Caco-2 (cell line): ENCODE data around the gene NTN1. TPM values are rescaled to one million over a fixed set of nuclear protein-coding genes. Genes with fewer than 3 reads are reported as not detected.

Source experiments
- BruUV-seq: library from RNA; stranded (reverse); fragments of 400-500 nt; replicated peaks from 2 replicates; lab custom pipeline; 2021; lab: Mats Ljungman, UMichigan
- CTCF ChIA-PET: fragments of 300-600 bp; sonication (Branson Sonifier 250); formaldehyde crosslinking; loops from one replicate; lab custom pipeline; 2022; ENCODE audit warnings: antibody characterized with exemption; lab: Charles Lee
- POLR2A ChIA-PET: fragments of 300-600 bp; sonication (Branson Sonifier 250); formaldehyde crosslinking; loops from one replicate; lab custom pipeline; 2022; ENCODE audit warnings: antibody characterized with exemption; lab: Charles Lee
- DNase-seq, 2 experiments: peaks; one replicate each; pipeline versions ENCODE4 v3.0.0 to v3.0.0-alpha.2; 2020 to 2022
- H3K27me3 ChIP-seq: replicated peaks from 2 replicates; pipeline ENCODE4 v1.6.0; 2011; ENCODE audit warnings: low read length; ENCODE audit not compliant: control insufficient read depth, insufficient read depth
- H3K36me3 ChIP-seq: 2 replicates; pipeline ENCODE4 v1.5.1; 2011; ENCODE audit warnings: low read length; ENCODE audit not compliant: control insufficient read depth, insufficient read depth
- H3K4me1 ChIP-seq: fragments of 250-450 bp; sonication (Bioruptor Pico); 2 replicates; pipeline ENCODE4 v1.5.1; 2020; ENCODE audit warnings: mild to moderate bottlenecking
- H3K4me3 ChIP-seq: 2 replicates; pipeline ENCODE4 v1.5.1; 2011; ENCODE audit warnings: low read depth, mild to moderate bottlenecking, control low read depth, low read length
- H3K9me3 ChIP-seq: fragments of 250-450 bp; sonication (Bioruptor Pico); 2 replicates; pipeline ENCODE4 v1.5.1; 2020; ENCODE audit warnings: mild to moderate bottlenecking, moderate library complexity
- H3K27ac Mint-ChIP-seq: one replicate; pipeline ENCODE4 v1.8.0; 2022; ENCODE audit warnings: mixed read lengths; ENCODE audit not compliant: unreplicated experiment
- H3K27me3 Mint-ChIP-seq: one replicate; pipeline ENCODE4 v1.8.0; 2022; ENCODE audit warnings: mixed read lengths; ENCODE audit not compliant: insufficient read depth, unreplicated experiment
- H3K36me3 Mint-ChIP-seq: one replicate; pipeline ENCODE4 v1.8.0; 2022; ENCODE audit warnings: mild to moderate bottlenecking, mixed read lengths; ENCODE audit not compliant: insufficient read depth, unreplicated experiment
- H3K4me1 Mint-ChIP-seq: one replicate; pipeline ENCODE4 v1.8.0; 2022; ENCODE audit warnings: low read depth, mixed read lengths; ENCODE audit not compliant: unreplicated experiment
- H3K4me3 Mint-ChIP-seq: one replicate; pipeline ENCODE4 v1.8.0; 2022; ENCODE audit warnings: mild to moderate bottlenecking, moderate library complexity, mixed read lengths; ENCODE audit not compliant: unreplicated experiment
- H3K9me3 Mint-ChIP-seq: one replicate; pipeline ENCODE4 v1.8.0; 2022; ENCODE audit warnings: mixed read lengths; ENCODE audit not compliant: unreplicated experiment
- intact Hi-C: fragments of 100-400 bp; cut with micrococcal nuclease; formaldehyde crosslinking; loops from one replicate; pipeline ENCODE4 v1.10.0; 2022; ENCODE audit not compliant: unreplicated experiment
- total RNA-seq: library from RNA; stranded (reverse); gene quantifications from 2 replicates; pipeline ENCODE4 v1.2.3, GENCODE V29; 2022
- TF ChIP-seq, protein P1 (sequence below), 2 experiments: fragments of 200-600 bp in 1 of 2; IDR thresholded peaks; 1 replicate in 1 of 2; 2 replicates in 1 of 2; pipeline versions ENCODE4 v1.5.1 to v1.8.0; 2011 to 2022; ENCODE audit warnings: antibody characterized with exemption in 1 of 2, control low read depth in 1 of 2, inconsistent platforms in 1 of 2, low read depth in 1 of 2, low read length in 1 of 2, mild to moderate bottlenecking in 1 of 2, moderate library complexity in 1 of 2; ENCODE audit not compliant: insufficient read depth in 1 of 2, severe bottlenecking in 1 of 2, unreplicated experiment in 1 of 2

NTN1 gene
- total RNA-seq, 1 experiment from 2014 or later = 0.88 TPM

GRCh38 chr17:9002606-9003354 is 18.5 kb upstream of the NTN1 start:
- TF ChIP-seq, protein P1, sequence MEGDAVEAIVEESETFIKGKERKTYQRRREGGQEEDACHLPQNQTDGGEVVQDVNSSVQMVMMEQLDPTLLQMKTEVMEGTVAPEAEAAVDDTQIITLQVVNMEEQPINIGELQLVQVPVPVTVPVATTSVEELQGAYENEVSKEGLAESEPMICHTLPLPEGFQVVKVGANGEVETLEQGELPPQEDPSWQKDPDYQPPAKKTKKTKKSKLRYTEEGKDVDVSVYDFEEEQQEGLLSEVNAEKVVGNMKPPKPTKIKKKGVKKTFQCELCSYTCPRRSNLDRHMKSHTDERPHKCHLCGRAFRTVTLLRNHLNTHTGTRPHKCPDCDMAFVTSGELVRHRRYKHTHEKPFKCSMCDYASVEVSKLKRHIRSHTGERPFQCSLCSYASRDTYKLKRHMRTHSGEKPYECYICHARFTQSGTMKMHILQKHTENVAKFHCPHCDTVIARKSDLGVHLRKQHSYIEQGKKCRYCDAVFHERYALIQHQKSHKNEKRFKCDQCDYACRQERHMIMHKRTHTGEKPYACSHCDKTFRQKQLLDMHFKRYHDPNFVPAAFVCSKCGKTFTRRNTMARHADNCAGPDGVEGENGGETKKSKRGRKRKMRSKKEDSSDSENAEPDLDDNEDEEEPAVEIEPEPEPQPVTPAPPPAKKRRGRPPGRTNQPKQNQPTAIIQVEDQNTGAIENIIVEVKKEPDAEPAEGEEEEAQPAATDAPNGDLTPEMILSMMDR (IDR thresholded peaks at IDR 0.05; ENCODE audit: insufficient read depth in 1 of 2, low read depth in 1 of 2, low read length in 1 of 2, severe bottlenecking in 1 of 2, unreplicated experiment in 1 of 2) = no peak
- BruUV-seq = no TSS peak
- no peak overlapping the region for H3K27ac Mint-ChIP-seq
- H3K4me3 Mint-ChIP-seq = no peak overlapping the region
- no peaks in the 10 kb centered on the region for H3K36me3 Mint-ChIP-seq
- H3K36me3 ChIP-seq = no peaks in the 10 kb centered on the region
- H3K9me3 Mint-ChIP-seq = peaks cover 10% of the 10 kb centered on the region
- H3K9me3 ChIP-seq = no peaks in the 10 kb centered on the region
- H3K27me3 Mint-ChIP-seq = no peaks in the 10 kb centered on the region
- H3K4me3 ChIP-seq = no peak overlapping the region
- no peaks in the 10 kb centered on the region for H3K4me1 Mint-ChIP-seq
- intact Hi-C loops = no loop called here
- no peak for DNase-seq
- ChIA-PET POLR2A (no interaction called here), CTCF (interaction anchor here (0.7 kb wide), 1 partner anchor 220 kb away, joined by 7 read pairs; no protein-coding TSS in a partner anchor)
- H3K27me3 ChIP-seq = no peaks in the 10 kb centered on the region
- no peaks in the 10 kb centered on the region for H3K4me1 ChIP-seq

DNA sequence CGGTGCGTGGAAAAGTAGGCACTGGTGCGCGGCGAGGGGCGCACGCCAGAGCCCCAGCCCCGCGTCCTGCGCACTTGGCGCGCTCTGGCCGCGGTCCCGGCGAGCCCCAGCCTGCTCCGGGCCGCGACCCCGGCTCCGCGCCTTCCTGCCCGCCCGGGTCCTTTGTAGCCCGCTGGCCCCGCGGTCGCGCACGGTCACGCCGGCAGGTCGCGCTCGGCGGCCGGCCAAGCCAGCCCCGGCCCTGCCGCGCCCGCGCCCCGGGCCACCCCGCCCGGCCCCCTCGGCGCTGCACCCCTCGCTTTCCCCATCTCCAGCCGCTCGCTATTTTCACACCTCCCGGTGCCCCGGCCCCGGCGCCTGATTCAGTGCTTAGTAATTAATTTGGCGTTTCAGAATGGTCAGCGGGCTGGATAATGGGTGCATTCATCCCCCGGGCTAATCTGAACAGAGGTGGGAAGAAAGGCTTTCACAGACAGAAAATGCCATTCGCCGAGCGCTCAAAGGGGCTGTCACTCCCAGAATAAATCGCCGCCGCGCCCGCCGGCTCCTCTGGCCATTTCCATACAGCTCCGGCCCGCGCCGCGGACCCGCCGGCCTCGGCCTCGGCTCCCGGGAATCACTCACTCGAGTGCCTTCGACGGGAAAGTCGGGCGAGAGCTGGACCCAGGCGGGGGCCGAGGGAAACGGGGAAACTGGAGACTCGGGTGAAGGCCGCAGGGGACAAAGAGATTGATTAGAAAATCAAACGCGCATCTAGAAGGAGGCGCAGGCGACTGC is 17.8 kb upstream of the NTN1 start:
- Mint-ChIP-seq H3K27ac (no peak overlapping the region), H3K9me3 (peaks cover 11% of the 10 kb centered on the region), H3K4me1 (no peaks in the 10 kb centered on the region), H3K4me3 (no peak overlapping the region), H3K36me3 (no peaks in the 10 kb centered on the region), H3K27me3 (no peaks in the 10 kb centered on the region)
- Histone ChIP-seq H3K27me3 (no peaks in the 10 kb centered on the region), H3K4me1 (no peaks in the 10 kb centered on the region), H3K36me3 (no peaks in the 10 kb centered on the region), H3K9me3 (no peaks in the 10 kb centered on the region), H3K4me3 (no peak overlapping the region)
- ChIA-PET CTCF (no interaction called here), POLR2A (no interaction called here)
- no TSS peak for BruUV-seq
- no peak for DNase-seq
- TF ChIP-seq, protein P1 (IDR thresholded peaks at IDR 0.05; ENCODE audit: insufficient read depth in 1 of 2, low read depth in 1 of 2, low read length in 1 of 2, severe bottlenecking in 1 of 2, unreplicated experiment in 1 of 2) = no peak
- intact Hi-C loops = no loop called here

GRCh38 chr17:9004132-9004960 is 17.0 kb upstream of the NTN1 start:
- intact Hi-C loops = no loop called here
- POLR2A ChIA-PET = interaction anchor here (0.5 kb wide), 1 partner anchor 935 kb away, joined by 3 read pairs; no protein-coding TSS in a partner anchor
- no TSS peak for BruUV-seq

More at GRCh38 chr17:9004132-9004960, 17.0 kb upstream of the NTN1 start:
- no peak overlapping the region for H3K4me3 ChIP-seq
- Mint-ChIP-seq H3K4me1 (no peaks in the 10 kb centered on the region), H3K27ac (no peak overlapping the region), H3K27me3 (peaks cover 3% of the 10 kb centered on the region), H3K9me3 (peaks cover 11% of the 10 kb centered on the region), H3K36me3 (no peaks in the 10 kb centered on the region), H3K4me3 (no peak overlapping the region)
- no peaks in the 10 kb centered on the region for H3K9me3 ChIP-seq
- H3K36me3 ChIP-seq = no peaks in the 10 kb centered on the region
- H3K27me3 ChIP-seq = no peaks in the 10 kb centered on the region
- no peak for DNase-seq
- H3K4me1 ChIP-seq = no peaks in the 10 kb centered on the region
- CTCF ChIA-PET = no interaction called here
- TF ChIP-seq, protein P1 (IDR thresholded peaks at IDR 0.05; ENCODE audit: insufficient read depth in 1 of 2, low read depth in 1 of 2, low read length in 1 of 2, severe bottlenecking in 1 of 2, unreplicated experiment in 1 of 2) = no peak
